OCI-LY7 (cell line): ENCODE measurements around the gene DDX5.

ENCODE experiments used
- EZH2phosphoT487 ChIP-seq: fragments of 200-600 bp; sonication (generic); IDR thresholded peaks from 2 replicates; pipeline ENCODE4 v1.6.1; 2018; ENCODE audit warnings: low read depth, borderline replicate concordance, mild to moderate bottlenecking, mixed run types, antibody characterized with exemption, low read length, moderate library complexity, mixed read lengths
- TF ChIP-seq, protein P1 (sequence below): fragments of 200-600 bp; sonication (generic); conservative IDR thresholded peaks from 2 replicates; pipeline ENCODE4 v1.5.1; 2014; ENCODE audit warnings: mild to moderate bottlenecking, antibody characterized with exemption, low read length, moderate library complexity, mixed read lengths

DNA sequence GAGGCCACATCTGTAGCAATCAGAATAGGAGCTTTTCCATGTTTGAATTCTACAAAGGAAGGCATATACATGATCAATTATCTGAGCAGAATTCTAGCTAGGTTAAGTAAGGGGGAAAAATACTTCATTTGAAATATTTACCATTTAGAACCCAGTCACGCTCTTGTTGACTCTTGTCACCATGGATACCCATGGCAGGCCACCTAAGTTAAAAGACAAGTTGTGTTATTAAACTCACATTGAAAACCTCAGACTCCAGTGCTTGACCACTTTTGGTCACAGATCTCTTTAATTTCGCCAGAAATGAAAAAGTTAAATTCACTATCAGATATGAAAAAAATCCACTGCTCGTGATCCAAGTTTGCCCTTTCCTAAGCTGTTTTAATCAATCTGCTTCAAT, 4.1 kb downstream of the DDX5 start:
- TF ChIP-seq, protein P1, sequence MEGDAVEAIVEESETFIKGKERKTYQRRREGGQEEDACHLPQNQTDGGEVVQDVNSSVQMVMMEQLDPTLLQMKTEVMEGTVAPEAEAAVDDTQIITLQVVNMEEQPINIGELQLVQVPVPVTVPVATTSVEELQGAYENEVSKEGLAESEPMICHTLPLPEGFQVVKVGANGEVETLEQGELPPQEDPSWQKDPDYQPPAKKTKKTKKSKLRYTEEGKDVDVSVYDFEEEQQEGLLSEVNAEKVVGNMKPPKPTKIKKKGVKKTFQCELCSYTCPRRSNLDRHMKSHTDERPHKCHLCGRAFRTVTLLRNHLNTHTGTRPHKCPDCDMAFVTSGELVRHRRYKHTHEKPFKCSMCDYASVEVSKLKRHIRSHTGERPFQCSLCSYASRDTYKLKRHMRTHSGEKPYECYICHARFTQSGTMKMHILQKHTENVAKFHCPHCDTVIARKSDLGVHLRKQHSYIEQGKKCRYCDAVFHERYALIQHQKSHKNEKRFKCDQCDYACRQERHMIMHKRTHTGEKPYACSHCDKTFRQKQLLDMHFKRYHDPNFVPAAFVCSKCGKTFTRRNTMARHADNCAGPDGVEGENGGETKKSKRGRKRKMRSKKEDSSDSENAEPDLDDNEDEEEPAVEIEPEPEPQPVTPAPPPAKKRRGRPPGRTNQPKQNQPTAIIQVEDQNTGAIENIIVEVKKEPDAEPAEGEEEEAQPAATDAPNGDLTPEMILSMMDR, result no peak
- no peak for TF ChIP-seq EZH2phosphoT487
